HCT116 (cell line): ENCODE results near the gene HTR2C. TPM values are rescaled to one million over a fixed set of nuclear protein-coding genes. Genes with fewer than 3 reads are reported as not detected.

Experiments used
- ATAC-seq: fragments of 200-7000 bp; cut with Tn5 transposase; 2 replicates; pipeline ENCODE4 v1.9.1; 2020; ENCODE audit warnings: mild to moderate bottlenecking, moderate library complexity
- BruUV-seq: library from RNA; stranded (reverse); fragments of 400-500 nt; replicated peaks from 2 replicates; lab custom pipeline; 2021; lab: Mats Ljungman, UMichigan
- CTCF ChIA-PET: fragments of 300-600 bp; sonication (Branson Sonifier 250); formaldehyde crosslinking; loops from one replicate; lab custom pipeline; 2021; ENCODE audit warnings: antibody characterized with exemption; lab: Charles Lee
- POLR2A ChIA-PET: fragments of 300-600, 350-600 bp; sonication (Branson Sonifier 250); formaldehyde crosslinking; loops from one replicate; lab custom pipeline; 2021; ENCODE audit warnings: antibody characterized with exemption; lab: Charles Lee
- RAD21 ChIA-PET, 2 experiments: fragments of 300-600 bp; sonication (Branson Sonifier 250); formaldehyde crosslinking; loops; one replicate each; lab custom pipeline; 2023; ENCODE audit warnings: low total read pairs in 2 of 2; ENCODE audit not compliant: uncharacterized antibody in 2 of 2, unreplicated experiment in 2 of 2, low non-redundant PET in 1 of 2; lab: Charles Lee
- DNase-seq: peaks from one replicate; pipeline ENCODE4 v3.0.0-alpha.2; 2010; ENCODE audit warnings: low read depth, low spot score
- H2AFZ ChIP-seq: fragments of 200-600 bp; shearing (Covaris generic), sonication (generic); 2 replicates; pipeline ENCODE4 v1.6.1; 2017; ENCODE audit warnings: low read depth, mixed run types, mixed read lengths, antibody characterized with exemption, low read length; ENCODE audit not compliant: poor library complexity, severe bottlenecking
- H3K27ac ChIP-seq: 2 replicates; pipeline ENCODE4 v1.5.1; 2012; ENCODE audit warnings: low read depth, low read length
- H3K27me3 ChIP-seq: fragments of 200-600 bp; sonication (generic); 2 replicates; pipeline ENCODE4 v1.6.1; 2016; ENCODE audit warnings: mixed run types, low read length, mixed read lengths; ENCODE audit not compliant: insufficient read depth
- H3K36me3 ChIP-seq, 2 experiments: fragments of 200-500 bp in 1 of 2; fragments of 200-600 bp in 1 of 2; sonication (Bioruptor generic) in 1 of 2; sonication (generic) in 1 of 2; 2 replicates each; pipeline versions ENCODE4 v1.5.1 to v1.6.1; 2014 to 2016; ENCODE audit warnings: low read length in 2 of 2, inconsistent platforms in 1 of 2, mixed read lengths in 1 of 2, mixed run types in 1 of 2; ENCODE audit not compliant: insufficient read depth in 2 of 2, control insufficient read depth in 1 of 2
- H3K4me1 ChIP-seq, 2 experiments: fragments of 200-600 bp in 1 of 2; sonication (generic) in 1 of 2; 2 replicates each; pipeline versions ENCODE4 v1.5.1 to v1.6.1; 2012 to 2017; ENCODE audit warnings: low read length in 2 of 2, inconsistent platforms in 1 of 2, mild to moderate bottlenecking in 1 of 2, mixed read lengths in 1 of 2, mixed run types in 1 of 2, moderate library complexity in 1 of 2; ENCODE audit not compliant: insufficient read depth in 2 of 2, control insufficient read depth in 1 of 2
- H3K4me2 ChIP-seq: fragments of 200-600 bp; sonication (generic); 2 replicates; pipeline ENCODE4 v1.6.1; 2017; ENCODE audit warnings: mixed run types, low read length, mixed read lengths
- H3K4me3 ChIP-seq, 2 experiments: fragments of 200-600 bp in 1 of 2; sonication (generic) in 1 of 2; replicated peaks in 1 of 2; 2 replicates each; pipeline ENCODE4 v1.5.1; 2011 to 2016; ENCODE audit warnings: low read length in 2 of 2, control low read depth in 1 of 2, low read depth in 1 of 2, mild to moderate bottlenecking in 1 of 2, mixed read lengths in 1 of 2, mixed run types in 1 of 2
- H3K79me2 ChIP-seq: fragments of 200-600 bp; sonication (generic); 2 replicates; pipeline ENCODE4 v1.6.1; 2017; ENCODE audit warnings: mild to moderate bottlenecking, mixed run types, low read length, moderate library complexity, mixed read lengths; ENCODE audit not compliant: insufficient read depth
- H3K9ac ChIP-seq: fragments of 200-600 bp; sonication (generic); 2 replicates; pipeline ENCODE4 v1.6.1; 2016; ENCODE audit warnings: low read length, mixed read lengths
- H3K9me2 ChIP-seq: fragments of 200-600 bp; sonication (generic), shearing (Covaris generic); 2 replicates; pipeline ENCODE4 v1.6.1; 2017; ENCODE audit warnings: mixed run types, mild to moderate bottlenecking, moderate library complexity; ENCODE audit not compliant: insufficient read depth
- H3K9me3 ChIP-seq, 2 experiments: fragments of 200-500 bp in 1 of 2; fragments of 200-600 bp in 1 of 2; sonication (Bioruptor generic) in 1 of 2; sonication (generic) in 1 of 2; 2 replicates each; pipeline ENCODE4 v1.6.1; 2014 to 2017; ENCODE audit warnings: low read length in 2 of 2, mixed read lengths in 2 of 2, inconsistent platforms in 1 of 2, low read depth in 1 of 2, mild to moderate bottlenecking in 1 of 2, mixed run types in 1 of 2, moderate library complexity in 1 of 2; ENCODE audit not compliant: control insufficient read depth in 1 of 2, insufficient read depth in 1 of 2
- H4K20me1 ChIP-seq: fragments of 200-600 bp; sonication (generic), shearing (Covaris generic); 2 replicates; pipeline ENCODE4 v1.6.1; 2017; ENCODE audit warnings: mixed run types, mild to moderate bottlenecking, moderate library complexity; ENCODE audit not compliant: insufficient read depth
- EZH2phosphoT487 ChIP-seq: fragments of 200-600 bp; IDR thresholded peaks from 2 replicates; pipeline ENCODE4 v1.6.1; 2018; ENCODE audit warnings: antibody characterized with exemption, borderline replicate concordance
- ZFX ChIP-seq: fragments of 450-650 bp; IDR thresholded peaks from 2 replicates; pipeline ENCODE4 v1.6.1; 2017
- intact Hi-C: fragments of 100-400 bp; cut with micrococcal nuclease; formaldehyde crosslinking; loops from 2 replicates; pipeline ENCODE4 v1.10.0; 2022
- total RNA-seq: library from RNA; stranded (reverse); gene quantifications from one replicate; pipeline ENCODE4 v1.2.1, GENCODE V29; 2021; ENCODE audit not compliant: unreplicated experiment
- TF ChIP-seq, protein P1 (sequence below), 3 experiments: fragments of 200-600 bp in 1 of 3; sonication (generic) in 1 of 3; IDR thresholded peaks in 2 of 3; conservative IDR thresholded peaks in 1 of 3; 2 replicates each; pipeline ENCODE4 v1.5.1; 2012 to 2017; ENCODE audit warnings: low read depth in 2 of 3, low read length in 2 of 3, antibody characterized with exemption in 1 of 3, borderline replicate concordance in 1 of 3, control low read depth in 1 of 3, mild to moderate bottlenecking in 1 of 3, mixed read lengths in 1 of 3, mixed run types in 1 of 3, moderate library complexity in 1 of 3; ENCODE audit not compliant: insufficient read depth in 1 of 3
- TF ChIP-seq, protein P2 (sequence below): IDR thresholded peaks from 2 replicates; pipeline ENCODE4 v1.6.1; 2012; ENCODE audit warnings: low read depth

Gene HTR2C
- total RNA-seq, 1 experiment from 2014 or later: not detected

DNA sequence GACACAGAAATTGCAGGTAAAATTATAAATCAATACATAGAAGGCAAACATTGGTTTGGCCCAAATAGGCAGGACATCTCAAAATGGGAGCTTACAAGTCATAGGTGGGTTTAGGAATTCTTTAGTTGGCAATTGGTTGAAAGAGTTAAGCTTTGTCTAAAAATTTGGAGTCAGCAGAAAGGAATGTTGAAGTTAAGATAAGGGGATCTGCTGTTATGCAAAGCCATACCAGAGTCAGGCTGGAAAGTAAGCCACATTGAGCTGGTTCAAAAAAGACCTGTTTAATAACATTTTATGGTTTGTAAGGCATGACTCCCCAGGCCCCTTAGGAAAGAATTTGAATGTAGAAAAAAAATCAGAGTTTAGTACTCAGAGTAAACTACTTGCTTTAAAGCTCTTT, 341.0 kb downstream of the HTR2C start:
- ATAC-seq (no peak), DNase-seq (no peak)
- Histone ChIP-seq H3K4me2 (no peak overlapping the region), H3K27me3 (no peaks in the 10 kb centered on the region), H3K9ac (no peak overlapping the region), H3K79me2 (no peaks in the 10 kb centered on the region), H2AFZ (no peak overlapping the region), H3K4me1 (no peaks in the 10 kb centered on the region), H3K9me2 (no peaks in the 10 kb centered on the region), H3K36me3 (no peaks in the 10 kb centered on the region), H3K4me3 (no peak overlapping the region), H3K27ac (no peak overlapping the region), H4K20me1 (no peaks in the 10 kb centered on the region), H3K9me3 (no peaks in the 10 kb centered on the region)
- BruUV-seq: no TSS peak
- POLR2A ChIA-PET: no interaction called here
- intact Hi-C loops: no loop called here
- RAD21 ChIA-PET: no interaction called here
- TF ChIP-seq, protein P1, sequence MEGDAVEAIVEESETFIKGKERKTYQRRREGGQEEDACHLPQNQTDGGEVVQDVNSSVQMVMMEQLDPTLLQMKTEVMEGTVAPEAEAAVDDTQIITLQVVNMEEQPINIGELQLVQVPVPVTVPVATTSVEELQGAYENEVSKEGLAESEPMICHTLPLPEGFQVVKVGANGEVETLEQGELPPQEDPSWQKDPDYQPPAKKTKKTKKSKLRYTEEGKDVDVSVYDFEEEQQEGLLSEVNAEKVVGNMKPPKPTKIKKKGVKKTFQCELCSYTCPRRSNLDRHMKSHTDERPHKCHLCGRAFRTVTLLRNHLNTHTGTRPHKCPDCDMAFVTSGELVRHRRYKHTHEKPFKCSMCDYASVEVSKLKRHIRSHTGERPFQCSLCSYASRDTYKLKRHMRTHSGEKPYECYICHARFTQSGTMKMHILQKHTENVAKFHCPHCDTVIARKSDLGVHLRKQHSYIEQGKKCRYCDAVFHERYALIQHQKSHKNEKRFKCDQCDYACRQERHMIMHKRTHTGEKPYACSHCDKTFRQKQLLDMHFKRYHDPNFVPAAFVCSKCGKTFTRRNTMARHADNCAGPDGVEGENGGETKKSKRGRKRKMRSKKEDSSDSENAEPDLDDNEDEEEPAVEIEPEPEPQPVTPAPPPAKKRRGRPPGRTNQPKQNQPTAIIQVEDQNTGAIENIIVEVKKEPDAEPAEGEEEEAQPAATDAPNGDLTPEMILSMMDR (IDR thresholded peaks at IDR 0.05 in 2 of 3, conservative IDR thresholded peaks at IDR 0.05 in 1 of 3; ENCODE audit: borderline replicate concordance in 1 of 3, insufficient read depth in 1 of 3, low read depth in 2 of 3, low read length in 2 of 3): no peak
- TF ChIP-seq, protein P2, sequence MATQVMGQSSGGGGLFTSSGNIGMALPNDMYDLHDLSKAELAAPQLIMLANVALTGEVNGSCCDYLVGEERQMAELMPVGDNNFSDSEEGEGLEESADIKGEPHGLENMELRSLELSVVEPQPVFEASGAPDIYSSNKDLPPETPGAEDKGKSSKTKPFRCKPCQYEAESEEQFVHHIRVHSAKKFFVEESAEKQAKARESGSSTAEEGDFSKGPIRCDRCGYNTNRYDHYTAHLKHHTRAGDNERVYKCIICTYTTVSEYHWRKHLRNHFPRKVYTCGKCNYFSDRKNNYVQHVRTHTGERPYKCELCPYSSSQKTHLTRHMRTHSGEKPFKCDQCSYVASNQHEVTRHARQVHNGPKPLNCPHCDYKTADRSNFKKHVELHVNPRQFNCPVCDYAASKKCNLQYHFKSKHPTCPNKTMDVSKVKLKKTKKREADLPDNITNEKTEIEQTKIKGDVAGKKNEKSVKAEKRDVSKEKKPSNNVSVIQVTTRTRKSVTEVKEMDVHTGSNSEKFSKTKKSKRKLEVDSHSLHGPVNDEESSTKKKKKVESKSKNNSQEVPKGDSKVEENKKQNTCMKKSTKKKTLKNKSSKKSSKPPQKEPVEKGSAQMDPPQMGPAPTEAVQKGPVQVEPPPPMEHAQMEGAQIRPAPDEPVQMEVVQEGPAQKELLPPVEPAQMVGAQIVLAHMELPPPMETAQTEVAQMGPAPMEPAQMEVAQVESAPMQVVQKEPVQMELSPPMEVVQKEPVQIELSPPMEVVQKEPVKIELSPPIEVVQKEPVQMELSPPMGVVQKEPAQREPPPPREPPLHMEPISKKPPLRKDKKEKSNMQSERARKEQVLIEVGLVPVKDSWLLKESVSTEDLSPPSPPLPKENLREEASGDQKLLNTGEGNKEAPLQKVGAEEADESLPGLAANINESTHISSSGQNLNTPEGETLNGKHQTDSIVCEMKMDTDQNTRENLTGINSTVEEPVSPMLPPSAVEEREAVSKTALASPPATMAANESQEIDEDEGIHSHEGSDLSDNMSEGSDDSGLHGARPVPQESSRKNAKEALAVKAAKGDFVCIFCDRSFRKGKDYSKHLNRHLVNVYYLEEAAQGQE: no peak
- TF ChIP-seq ZFX: no peak
- no peak for TF ChIP-seq EZH2phosphoT487
- CTCF ChIA-PET: no interaction called here
